Testis (tissue), 2 donors: ENCODE data around the gene HMCN2.

ENCODE experiments used
- CTCF ChIP-seq, 3 experiments: fragments of 450-650 bp in 2 of 3; fragments of 200-600 bp in 1 of 3; sonication (generic) in 1 of 3; IDR thresholded peaks; one replicate each; pipeline ENCODE4 v1.5.1; 2016 to 2019; ENCODE audit warnings: antibody characterized with exemption in 3 of 3, mild to moderate bottlenecking in 2 of 3, moderate library complexity in 1 of 3
- POLR2A ChIP-seq: fragments of 450-650 bp; IDR thresholded peaks from one replicate; pipeline ENCODE4 v1.6.1; 2017; ENCODE audit warnings: antibody characterized with exemption, mild to moderate bottlenecking, moderate library complexity

- TF ChIP-seq CTCF (IDR thresholded peaks at IDR 0.05) (no peak), POLR2A (no peak)
Observed at GRCh38 chr9:130305381-130305780, 39.8 kb downstream of the HMCN2 start.
